GM13977 (cell line): ENCODE results near the gene LMCD1.

Experiments used
- DNase-seq: peaks from one replicate; pipeline ENCODE4 v3.0.0; 2012; ENCODE audit warnings: low spot score
- CTCF ChIP-seq: IDR thresholded peaks from 2 replicates; pipeline ENCODE4 v1.5.1; 2012; ENCODE audit warnings: mild to moderate bottlenecking, control low read depth; ENCODE audit not compliant: insufficient read depth; ENCODE audit errors: extremely low read depth, missing control alignments
- in situ Hi-C: fragments of 300-500 bp; cut with MboI; formaldehyde crosslinking; loops from one replicate; pipeline ENCODE4 v1.12.0; 2022; ENCODE audit warnings: low sequenced_read_pairs, low pct_unique_long_range_greater_than_20kb, mixed read lengths, inconsistent platforms; ENCODE audit not compliant: unreplicated experiment

LMCD1 gene

GRCh38 chr3:8500989-8501370, 643 bp upstream of the LMCD1 start:
- in situ Hi-C loops: no loop called here
- TF ChIP-seq CTCF: no peak
- no peak for DNase-seq

- in situ Hi-C loops: no loop called here
- no peak for DNase-seq
- TF ChIP-seq CTCF: no peak
Measured at GRCh38 chr3:8503461-8503860, 1.8 kb downstream of the LMCD1 start.

- in situ Hi-C loops: no loop called here
- TF ChIP-seq CTCF: no peak
- no peak for DNase-seq
Measured at GRCh38 chr3:8503871-8504610, 2.4 kb downstream of the LMCD1 start.

DNA sequence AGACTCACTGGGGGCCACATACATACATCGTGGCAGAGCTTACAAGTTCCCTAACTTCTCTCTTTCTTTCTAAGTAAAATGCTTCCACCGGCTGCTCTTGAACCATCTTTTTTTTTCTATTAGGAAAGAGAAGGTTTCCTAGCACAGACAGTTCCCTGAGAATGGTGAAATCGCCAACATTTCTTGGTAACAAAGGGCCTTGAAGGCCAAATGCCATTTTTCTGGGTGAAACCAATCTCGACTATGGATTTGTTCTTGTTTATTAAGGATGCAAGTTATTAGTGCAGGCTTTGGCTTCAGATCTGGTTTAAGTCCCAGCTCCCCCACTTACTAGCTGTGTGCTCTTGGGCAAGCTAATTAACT, 3.0 kb downstream of the LMCD1 start:
- in situ Hi-C loops: no loop called here

GRCh38 chr3:8505621-8506020, 4.0 kb downstream of the LMCD1 start:
- in situ Hi-C loops: no loop called here

More for the DNA sequence above, 3.0 kb downstream of the LMCD1 start:
- TF ChIP-seq CTCF: no peak
- no peak for DNase-seq

DNA sequence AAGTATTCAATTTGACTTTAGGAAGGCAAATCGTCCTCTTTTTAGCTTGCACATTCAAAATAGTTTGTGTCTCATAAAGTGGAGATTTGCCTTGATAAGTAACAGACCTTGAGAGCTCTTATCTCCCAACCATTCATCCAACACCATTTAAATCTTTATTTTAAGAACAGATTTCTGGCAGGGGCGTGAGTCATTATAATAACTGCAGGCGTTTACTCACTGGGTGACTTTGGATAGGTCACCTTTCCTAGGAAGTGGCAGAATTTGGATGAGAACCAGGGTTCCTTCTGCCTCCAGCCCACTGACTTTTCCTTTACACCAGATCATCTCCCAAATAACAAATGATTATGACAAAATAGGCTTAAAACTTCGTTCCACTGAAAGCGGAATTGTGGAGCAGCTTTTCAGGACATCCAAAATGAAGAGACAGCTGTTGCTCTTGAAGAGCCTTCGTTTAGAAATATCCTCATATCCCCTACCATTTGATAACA, 5.0 kb downstream of the LMCD1 start:
- in situ Hi-C loops: no loop called here
- no peak for TF ChIP-seq CTCF

More at GRCh38 chr3:8505621-8506020, 4.0 kb downstream of the LMCD1 start:
- TF ChIP-seq CTCF: no peak
- no peak for DNase-seq

More for the DNA sequence above, 5.0 kb downstream of the LMCD1 start:
- DNase-seq: no peak
